ENCODE measurements around the gene OGFRL1. TPM values are rescaled to one million over a fixed set of nuclear protein-coding genes. Genes with fewer than 3 reads are reported as not detected.

Gene OGFRL1
- total RNA-seq, 1 experiment from 2014 or later: 10.3 TPM

- Histone ChIP-seq H3K4me3 (replicated peaks in 1 of 2; ENCODE audit: low read depth in 1 of 2, low read length in 2 of 2) (no peak overlapping the region), H3K4me2 (ENCODE audit: low read length) (no peak overlapping the region), H3K79me2 (ENCODE audit: insufficient read depth, low read length) (no peaks in the 10 kb centered on the region), H3K9me2 (ENCODE audit: insufficient read depth) (no peaks in the 10 kb centered on the region), H3K9ac (ENCODE audit: low read length) (no peak overlapping the region), H3K27ac (ENCODE audit: low read depth, low read length) (no peak overlapping the region), H3K27me3 (ENCODE audit: insufficient read depth, low read length) (peaks cover 12% of the 10 kb centered on the region; the same call in 1 of the 2 replicates), H4K20me1 (ENCODE audit: insufficient read depth) (no peaks in the 10 kb centered on the region; the same call in 1 of the 2 replicates), H3K4me1 (ENCODE audit: control insufficient read depth in 1 of 2, insufficient read depth in 2 of 2, low read length in 2 of 2) (no peaks in the 10 kb centered on the region), H3K9me3 (ENCODE audit: control insufficient read depth in 1 of 2, insufficient read depth in 1 of 2, low read depth in 1 of 2, low read length in 2 of 2) (no peaks in the 10 kb centered on the region), H3K36me3 (ENCODE audit: control insufficient read depth in 1 of 2, insufficient read depth in 2 of 2, low read length in 2 of 2) (no peaks in the 10 kb centered on the region), H2AFZ (ENCODE audit: low read depth, low read length, poor library complexity, severe bottlenecking) (no peak overlapping the region)
- CTCF ChIA-PET: no interaction called here
- ATAC-seq (no peak), DNase-seq (ENCODE audit: low read depth, low spot score) (no peak)
- POLR2A ChIA-PET: no interaction called here
- intact Hi-C loops (cut with micrococcal nuclease): no loop called here
- RAD21 ChIA-PET (ENCODE audit: low non-redundant PET in 1 of 2, low total read pairs in 2 of 2, uncharacterized antibody in 2 of 2, unreplicated experiment in 2 of 2): no interaction called here
- TF ChIP-seq TCF7L2 (IDR thresholded peaks at IDR 0.05; ENCODE audit: borderline replicate concordance, extremely low read depth, insufficient read depth, insufficient read length): no peak
- TF ChIP-seq, protein P1, sequence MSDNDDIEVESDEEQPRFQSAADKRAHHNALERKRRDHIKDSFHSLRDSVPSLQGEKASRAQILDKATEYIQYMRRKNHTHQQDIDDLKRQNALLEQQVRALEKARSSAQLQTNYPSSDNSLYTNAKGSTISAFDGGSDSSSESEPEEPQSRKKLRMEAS (IDR thresholded peaks at IDR 0.05): no peak
- TF ChIP-seq ZFX (IDR thresholded peaks at IDR 0.05): no peak
- no peak for TF ChIP-seq ELF1 (IDR thresholded peaks at IDR 0.05; ENCODE audit: borderline replicate concordance, low read depth)
- TF ChIP-seq POLR2A (IDR thresholded peaks at IDR 0.05; ENCODE audit: borderline replicate concordance, extremely low read depth, insufficient read depth, insufficient read length): no peak
- no peak for TF ChIP-seq ZNF274 (IDR thresholded peaks at IDR 0.05; ENCODE audit: low read depth, low read length)
- no peak for TF ChIP-seq EGR1 (IDR thresholded peaks at IDR 0.05; ENCODE audit: low read depth)
- no peak for TF ChIP-seq FOSL1 (IDR thresholded peaks at IDR 0.05; ENCODE audit: low read depth)
- TF ChIP-seq CBX3 (IDR thresholded peaks at IDR 0.05; ENCODE audit: low read depth): no peak
- no peak for TF ChIP-seq CEBPB (IDR thresholded peaks at IDR 0.05; ENCODE audit: low read depth)
- no peak for TF ChIP-seq POLR2AphosphoS5 (IDR thresholded peaks at IDR 0.05; ENCODE audit: low read depth, low read length)
- TF ChIP-seq, protein P2, sequence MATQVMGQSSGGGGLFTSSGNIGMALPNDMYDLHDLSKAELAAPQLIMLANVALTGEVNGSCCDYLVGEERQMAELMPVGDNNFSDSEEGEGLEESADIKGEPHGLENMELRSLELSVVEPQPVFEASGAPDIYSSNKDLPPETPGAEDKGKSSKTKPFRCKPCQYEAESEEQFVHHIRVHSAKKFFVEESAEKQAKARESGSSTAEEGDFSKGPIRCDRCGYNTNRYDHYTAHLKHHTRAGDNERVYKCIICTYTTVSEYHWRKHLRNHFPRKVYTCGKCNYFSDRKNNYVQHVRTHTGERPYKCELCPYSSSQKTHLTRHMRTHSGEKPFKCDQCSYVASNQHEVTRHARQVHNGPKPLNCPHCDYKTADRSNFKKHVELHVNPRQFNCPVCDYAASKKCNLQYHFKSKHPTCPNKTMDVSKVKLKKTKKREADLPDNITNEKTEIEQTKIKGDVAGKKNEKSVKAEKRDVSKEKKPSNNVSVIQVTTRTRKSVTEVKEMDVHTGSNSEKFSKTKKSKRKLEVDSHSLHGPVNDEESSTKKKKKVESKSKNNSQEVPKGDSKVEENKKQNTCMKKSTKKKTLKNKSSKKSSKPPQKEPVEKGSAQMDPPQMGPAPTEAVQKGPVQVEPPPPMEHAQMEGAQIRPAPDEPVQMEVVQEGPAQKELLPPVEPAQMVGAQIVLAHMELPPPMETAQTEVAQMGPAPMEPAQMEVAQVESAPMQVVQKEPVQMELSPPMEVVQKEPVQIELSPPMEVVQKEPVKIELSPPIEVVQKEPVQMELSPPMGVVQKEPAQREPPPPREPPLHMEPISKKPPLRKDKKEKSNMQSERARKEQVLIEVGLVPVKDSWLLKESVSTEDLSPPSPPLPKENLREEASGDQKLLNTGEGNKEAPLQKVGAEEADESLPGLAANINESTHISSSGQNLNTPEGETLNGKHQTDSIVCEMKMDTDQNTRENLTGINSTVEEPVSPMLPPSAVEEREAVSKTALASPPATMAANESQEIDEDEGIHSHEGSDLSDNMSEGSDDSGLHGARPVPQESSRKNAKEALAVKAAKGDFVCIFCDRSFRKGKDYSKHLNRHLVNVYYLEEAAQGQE (IDR thresholded peaks at IDR 0.05; ENCODE audit: low read depth): no peak
- no peak for TF ChIP-seq SRF (IDR thresholded peaks at IDR 0.05; ENCODE audit: low read depth)
- TF ChIP-seq YY1 (IDR thresholded peaks at IDR 0.05; ENCODE audit: extremely low read depth, insufficient replicate concordance, low read depth, low read length): no peak
- no TSS peak for BruUV-seq (replicated peaks)
Measured at GRCh38 chr6:71342772-71343171, 54.2 kb downstream of the OGFRL1 start.

Measured in HCT116 (cell line).